Measurements from ENCODE around the gene MAIP1.

GRCh38 chr2:200012401-200012800 lies 57.0 kb downstream of the MAIP1 start:
- TF ChIP-seq CTCF (IDR thresholded peaks at IDR 0.05) = no peak
- TF ChIP-seq POLR2A (IDR thresholded peaks at IDR 0.05) = no peak
